Fibroblast of peridontal ligament (primary cell): ENCODE measurements around the gene ERI2.
"Not testable (repeated sequence)": the region's sequence is repeated elsewhere in the genome, so short reads cannot be mapped to it uniquely, and the experiment has no call there.

Experiments used
- DNase-seq: peaks from one replicate; pipeline ENCODE4 v3.0.0-alpha.2; 2010; ENCODE audit errors: extremely low read depth

The ERI2 gene

DNA sequence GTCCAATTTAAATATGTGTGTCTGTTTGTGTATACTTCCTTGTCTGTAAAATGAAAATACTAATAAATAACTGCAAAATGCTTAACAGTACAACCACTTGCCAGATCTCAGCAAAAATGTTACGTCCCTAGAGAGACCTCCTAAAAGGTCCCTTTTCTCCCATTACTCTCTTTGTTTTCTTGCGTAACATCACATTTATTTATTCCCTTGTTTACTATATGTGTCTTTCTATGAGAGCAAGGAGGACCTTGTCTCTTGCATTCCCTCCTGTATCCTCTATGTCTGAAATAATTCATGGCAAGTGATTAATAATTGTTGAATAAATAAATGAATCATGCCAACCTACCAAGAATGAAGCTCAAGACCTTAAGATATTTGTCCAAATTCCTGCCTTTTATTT lies 40.5 kb downstream of the ERI2 start:
- DNase-seq: no peak

- DNase-seq: not testable (repeated sequence)
Measured at GRCh38 chr16:20764448-20764847, 41.8 kb downstream of the ERI2 start.

GRCh38 chr16:20763461-20764232 lies 42.6 kb downstream of the ERI2 start, which contains the start of gene ACSM3:
Gene ACSM3, plus strand, starts transcription at chr16:20764014. Its CDS starts 6,021 bp downstream, at chr16:20770035.
- peak; percentile 85 for DNase-seq

- DNase-seq: no peak
Measured at GRCh38 chr16:20762404-20763123, 43.7 kb downstream of the ERI2 start.

- no peak for DNase-seq
Measured at GRCh38 chr16:20761175-20761574, 45.1 kb downstream of the ERI2 start.

- no peak for DNase-seq
Measured at GRCh38 chr16:20760346-20760745, 45.9 kb downstream of the ERI2 start.

DNA sequence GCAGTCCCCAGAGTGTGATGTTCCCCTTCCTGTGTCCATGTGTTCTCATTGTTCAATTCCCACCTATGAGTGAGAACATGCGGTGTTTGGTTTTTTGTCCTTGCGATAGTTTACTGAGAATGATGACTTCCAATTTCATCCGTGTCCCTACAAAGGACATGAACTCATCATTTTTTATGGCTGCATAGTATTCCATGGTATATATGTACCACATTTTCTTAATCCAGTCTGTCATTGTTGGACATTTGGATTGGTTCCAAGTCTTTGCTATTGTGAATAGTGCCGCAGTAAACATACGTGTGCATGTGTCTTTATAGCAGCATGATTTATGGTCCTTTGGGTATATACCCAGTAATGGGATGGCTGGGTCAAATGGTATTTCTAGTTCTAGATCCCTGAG lies 50.5 kb downstream of the ERI2 start:
- DNase-seq: not testable (repeated sequence)

DNA sequence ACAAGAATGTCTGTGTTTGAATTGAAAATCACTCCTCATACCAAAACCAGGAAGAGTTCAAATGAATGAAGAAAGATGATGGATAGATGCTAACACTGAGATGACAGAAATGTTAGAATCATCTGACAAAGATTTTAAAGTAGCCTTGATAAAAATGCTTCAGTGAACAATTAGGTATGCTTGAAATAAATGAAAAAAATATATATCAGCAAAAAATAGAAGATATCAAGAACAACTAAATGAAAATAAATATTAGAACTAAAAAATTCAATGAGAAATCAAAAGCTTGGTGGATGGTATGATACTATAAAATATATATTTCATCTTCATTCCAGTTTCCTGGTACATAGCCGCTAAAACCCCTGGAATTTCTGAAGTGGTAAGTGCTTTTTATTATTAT lies 51.0 kb downstream of the ERI2 start:
- DNase-seq: no peak

DNA sequence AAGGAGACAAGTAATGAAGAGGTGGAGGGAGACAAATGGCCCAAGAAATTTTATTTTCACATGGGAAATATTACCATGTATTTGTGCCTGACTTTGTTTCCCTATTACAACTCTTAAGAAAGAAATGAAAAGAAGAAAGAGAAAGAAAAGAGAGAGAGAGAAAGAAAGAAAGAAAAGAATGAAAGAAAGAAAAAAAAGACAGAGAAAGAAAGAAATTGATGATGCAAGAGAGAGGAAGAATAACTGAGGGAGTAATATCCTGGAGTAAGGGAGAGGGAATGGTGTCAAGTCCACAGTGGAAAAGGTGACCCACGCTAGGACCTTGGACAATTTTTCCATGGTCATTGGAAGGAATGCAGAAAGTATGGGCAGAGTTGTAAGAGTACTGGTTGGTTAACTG lies 52.5 kb downstream of the ERI2 start:
- no peak for DNase-seq

GRCh38 chr16:20750558-20750957 lies 55.7 kb downstream of the ERI2 start:
- no peak for DNase-seq

GRCh38 chr16:20749474-20749873 lies 56.8 kb downstream of the ERI2 start:
- DNase-seq: no peak

GRCh38 chr16:20747030-20747816 lies 59.0 kb downstream of the ERI2 start:
- DNase-seq: no peak

DNA sequence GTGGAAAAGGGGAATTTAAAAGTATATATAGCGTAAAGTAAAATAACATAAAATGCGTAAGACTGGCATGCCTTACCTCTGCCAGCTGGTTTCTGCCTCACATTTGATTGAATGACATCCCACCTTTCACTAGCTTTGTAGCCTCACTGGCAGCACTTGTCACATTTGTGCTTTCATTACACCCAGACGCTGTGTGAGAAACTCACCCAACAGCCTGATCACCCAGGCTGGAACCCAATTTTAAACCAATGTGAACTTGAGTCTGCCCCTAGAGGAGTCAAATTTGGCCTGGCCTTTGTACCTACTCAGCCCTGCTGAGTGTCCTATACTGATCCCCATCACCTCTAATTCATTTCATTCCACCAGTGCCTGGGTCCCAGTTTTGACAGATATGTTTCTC lies 59.8 kb downstream of the ERI2 start:
- no peak for DNase-seq
